NCI-H1436 treated with DMSO at 0.1 percent for 48 hours (cell line): ENCODE data around the gene ZFAND4.
"Not testable (repeated sequence)": the region's sequence is repeated elsewhere in the genome, so short reads cannot be mapped to it uniquely, and the experiment has no call there.

Experiments
- DNase-seq: peaks from one replicate; lab custom pipeline; 2025; lab: John Stamatoyannopoulos, UW

The ZFAND4 gene

DNA sequence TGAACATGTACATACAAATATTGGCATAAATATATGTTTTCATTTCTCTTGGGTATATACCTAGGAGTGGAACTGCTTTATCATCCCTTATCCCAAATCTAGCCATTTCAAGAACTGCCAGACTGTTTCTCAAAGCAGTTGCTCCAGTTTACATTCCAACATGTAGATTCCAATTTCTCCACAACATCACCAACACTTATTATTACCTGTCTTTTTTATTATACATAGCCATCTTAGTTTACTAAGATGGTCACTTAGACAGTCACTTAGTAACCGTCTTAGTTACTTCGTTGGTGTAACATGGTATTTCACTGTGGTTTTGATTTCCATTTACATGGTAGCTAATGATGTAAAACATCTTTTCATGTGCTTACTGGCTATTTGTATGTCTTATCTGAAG is 82.7 kb downstream of the ZFAND4 start:
- no peak for DNase-seq

DNA sequence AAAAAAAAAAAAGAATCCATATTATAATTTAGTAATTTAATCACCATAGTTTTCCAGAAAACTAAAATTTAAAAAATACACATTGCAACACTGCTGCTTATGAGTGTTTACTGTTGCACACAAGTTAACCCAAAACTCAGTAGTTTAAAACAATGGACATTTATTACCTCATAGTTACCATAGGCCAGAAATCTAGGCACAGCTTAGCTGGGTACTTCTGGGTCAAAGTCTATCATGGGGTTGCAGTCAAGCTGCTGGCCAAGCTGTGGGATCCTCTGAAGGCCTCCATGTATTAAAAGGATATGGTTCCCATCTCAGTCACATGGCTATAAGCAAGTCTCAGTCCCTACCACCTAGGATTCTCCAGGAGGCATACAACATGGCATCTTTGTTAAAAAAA is 83.6 kb downstream of the ZFAND4 start:
- no peak for DNase-seq

DNA sequence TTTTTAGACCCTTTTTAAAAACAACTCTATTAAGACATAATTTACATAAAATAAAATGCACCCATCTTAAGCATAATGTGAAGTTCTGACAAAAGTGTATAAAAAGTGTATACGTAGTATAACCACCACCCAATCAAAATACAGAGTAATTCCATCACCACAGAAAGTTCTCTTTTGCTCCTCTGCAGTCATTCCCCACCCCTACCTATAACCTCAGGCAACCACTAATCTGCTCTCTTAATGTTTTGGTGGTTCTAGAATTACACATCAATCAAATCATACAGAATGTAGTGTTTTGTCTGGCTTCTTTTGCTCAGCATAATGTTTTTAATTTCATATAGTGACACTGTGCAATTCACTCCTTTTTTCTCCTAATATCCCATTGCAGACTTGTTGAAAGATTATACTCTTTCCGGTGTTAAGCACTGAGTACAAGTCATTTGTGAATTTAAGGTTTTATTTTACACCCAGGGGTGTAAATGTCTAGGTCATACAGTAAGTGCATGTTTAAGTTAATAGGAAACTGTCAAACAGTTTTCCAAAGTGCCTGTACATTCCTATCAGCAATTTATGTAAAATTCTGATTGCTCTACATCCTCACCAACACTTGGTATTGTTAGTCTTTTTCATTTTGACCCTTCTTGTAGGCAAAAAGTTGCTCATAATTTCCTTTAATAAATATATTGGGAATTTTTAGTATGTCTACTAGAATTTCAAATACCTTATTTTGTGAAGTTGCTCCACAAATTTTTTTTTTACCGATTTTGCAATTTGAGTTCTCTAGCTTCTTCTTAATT is 86.3 kb downstream of the ZFAND4 start:
- no peak for DNase-seq

DNA sequence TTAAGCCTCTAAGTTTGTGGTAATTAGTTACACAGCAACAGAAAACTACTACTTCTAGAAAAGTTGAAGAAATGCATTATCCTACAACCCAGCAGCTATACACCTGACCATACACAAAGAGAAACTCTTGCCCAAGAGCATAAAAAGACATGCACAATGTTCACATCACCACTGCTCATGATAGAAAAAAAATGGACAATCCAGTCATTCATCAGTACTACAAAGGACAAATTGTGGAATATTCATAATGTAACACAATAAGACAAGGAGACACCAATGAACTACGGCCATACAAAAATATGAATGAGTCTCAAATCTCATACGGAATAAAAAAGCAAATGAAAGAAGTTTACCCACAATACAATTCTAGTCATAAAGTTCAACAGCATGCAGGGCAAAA is 87.4 kb downstream of the ZFAND4 start:
- DNase-seq = no peak

DNA sequence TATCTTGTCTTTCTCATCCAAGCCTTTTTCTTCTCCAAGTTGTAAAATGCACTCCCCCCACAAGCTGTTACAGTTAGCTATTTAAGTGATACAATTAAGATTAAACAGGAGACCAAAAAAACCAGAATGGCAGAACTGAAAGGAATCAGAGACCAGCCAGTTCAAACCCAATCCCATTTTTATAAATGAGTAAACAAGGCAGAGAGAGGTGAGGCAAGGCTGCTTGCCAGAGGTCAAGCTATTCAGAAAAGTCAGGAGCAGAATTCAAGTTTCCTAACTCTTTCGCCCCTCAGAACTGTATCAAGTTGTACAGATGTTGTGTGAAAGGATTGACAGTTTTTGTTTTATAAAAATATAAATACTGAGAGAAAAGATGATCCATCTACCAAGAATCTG is 90.2 kb downstream of the ZFAND4 start:
- DNase-seq = no peak

DNA sequence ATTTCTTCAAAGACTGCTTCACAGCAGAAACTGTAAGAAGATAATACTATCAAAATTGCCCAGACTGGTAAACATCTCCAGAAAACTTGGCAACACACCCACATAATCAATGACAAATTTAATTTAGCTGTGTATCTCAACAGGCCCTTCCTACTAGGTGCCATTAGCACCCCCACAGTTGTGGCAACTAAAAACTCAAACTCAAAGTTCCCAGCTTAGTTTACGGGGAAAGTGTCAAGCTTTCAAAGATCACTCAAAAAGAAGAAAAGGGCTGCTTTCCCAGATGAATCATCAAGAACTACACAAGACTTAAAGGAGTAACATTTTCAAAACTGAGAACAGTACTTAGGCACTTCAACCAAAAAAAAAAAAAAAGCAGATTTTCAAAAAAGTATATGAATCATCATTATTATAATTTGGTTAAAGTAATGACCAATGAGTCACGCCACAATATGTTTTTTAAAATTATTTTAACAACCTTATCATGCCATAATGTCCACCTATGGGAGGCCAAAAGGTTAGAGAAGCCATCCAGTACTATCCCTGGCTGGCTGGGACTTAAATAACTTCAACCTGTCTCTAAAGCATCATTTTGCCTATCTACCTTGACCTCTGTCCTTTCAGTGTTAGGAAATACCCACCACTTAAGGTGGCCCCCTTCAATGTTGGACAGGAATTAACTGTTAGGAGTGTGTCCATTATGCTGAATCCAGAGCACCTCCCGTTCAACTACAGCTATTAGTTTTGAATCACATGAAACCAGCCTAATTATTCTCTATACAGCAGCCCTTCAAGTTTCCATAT is 90.8 kb downstream of the ZFAND4 start:
- DNase-seq = no peak

DNA sequence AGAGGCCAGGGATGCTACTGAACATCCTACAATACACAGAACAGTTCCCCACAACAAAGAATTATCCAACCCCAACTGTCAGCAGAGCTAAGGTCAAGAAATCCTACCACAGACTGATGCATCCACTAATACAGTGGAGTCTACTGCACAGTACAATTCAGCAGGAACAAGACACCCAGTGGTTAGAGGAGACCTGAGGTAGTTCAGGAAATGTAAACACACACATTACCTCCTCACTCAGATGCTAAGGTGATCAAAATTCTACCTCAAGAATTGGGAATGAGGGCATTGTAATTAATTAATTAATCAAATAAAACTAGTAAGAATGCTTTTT is 91.4 kb downstream of the ZFAND4 start:
- no peak for DNase-seq

DNA sequence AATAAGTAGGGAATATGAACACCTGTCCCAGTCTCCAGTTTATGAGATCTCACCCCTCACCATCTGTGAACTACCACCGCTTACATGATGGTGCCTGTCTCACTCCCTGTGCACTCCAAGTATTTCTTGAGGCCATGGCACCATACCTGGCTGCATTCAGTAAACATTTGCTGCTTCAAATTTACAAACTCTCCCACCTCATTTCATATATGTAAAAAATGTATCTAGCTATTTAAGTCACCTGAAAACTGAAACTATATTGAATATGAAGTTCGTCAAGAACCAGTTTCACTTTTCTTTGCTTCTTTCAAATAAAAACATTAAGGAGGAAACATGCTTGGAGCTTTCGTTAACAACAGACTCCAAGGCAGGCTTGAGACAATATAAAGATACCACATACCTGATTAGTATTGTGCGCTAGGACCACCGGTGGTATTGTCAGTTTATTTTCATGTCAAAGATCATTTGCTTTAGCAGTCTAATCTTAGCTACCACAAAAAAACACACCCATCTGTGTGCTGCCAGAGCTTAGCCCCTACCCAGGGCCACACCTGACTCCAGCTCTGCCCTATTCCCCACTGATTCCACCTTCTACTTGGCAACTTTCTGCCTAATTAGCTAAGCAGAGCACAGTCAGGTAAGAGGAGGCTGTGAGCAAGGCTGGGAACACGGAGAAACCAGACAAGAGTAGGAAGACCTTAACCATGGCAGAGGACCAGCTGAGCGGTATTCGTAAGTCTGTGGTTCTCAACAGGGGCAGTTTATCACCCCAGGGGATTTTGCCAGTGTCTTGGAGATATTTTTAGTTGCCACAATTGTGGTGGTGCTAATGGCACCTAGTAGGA is 92.0 kb downstream of the ZFAND4 start:
- no peak for DNase-seq

DNA sequence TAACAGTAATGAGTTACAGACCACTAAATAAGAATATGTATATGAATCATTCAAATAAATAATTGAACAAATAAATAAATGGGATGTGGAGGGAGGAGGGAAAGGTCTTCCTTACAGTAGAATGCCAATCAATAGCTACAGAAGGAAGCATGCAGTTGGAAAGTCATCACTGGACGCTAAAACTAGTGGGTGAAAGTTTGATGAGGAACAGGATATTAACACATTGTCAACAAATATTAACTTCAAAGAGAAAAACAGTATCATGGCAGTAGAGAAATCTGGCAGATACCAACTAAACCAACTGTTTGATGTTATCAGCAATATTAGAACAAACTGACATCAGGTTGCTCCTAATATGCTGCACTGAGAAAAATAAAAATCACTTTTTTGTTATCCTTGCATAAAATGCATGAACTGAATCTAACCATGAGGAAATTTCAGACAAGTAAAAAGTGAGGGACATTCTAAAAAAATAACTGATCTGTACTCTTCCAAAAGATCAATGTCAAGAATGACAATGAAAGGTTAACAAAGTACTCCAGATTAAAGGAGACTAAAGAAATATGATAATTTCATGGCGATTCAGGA is 94.1 kb downstream of the ZFAND4 start:
- DNase-seq = no peak

DNA sequence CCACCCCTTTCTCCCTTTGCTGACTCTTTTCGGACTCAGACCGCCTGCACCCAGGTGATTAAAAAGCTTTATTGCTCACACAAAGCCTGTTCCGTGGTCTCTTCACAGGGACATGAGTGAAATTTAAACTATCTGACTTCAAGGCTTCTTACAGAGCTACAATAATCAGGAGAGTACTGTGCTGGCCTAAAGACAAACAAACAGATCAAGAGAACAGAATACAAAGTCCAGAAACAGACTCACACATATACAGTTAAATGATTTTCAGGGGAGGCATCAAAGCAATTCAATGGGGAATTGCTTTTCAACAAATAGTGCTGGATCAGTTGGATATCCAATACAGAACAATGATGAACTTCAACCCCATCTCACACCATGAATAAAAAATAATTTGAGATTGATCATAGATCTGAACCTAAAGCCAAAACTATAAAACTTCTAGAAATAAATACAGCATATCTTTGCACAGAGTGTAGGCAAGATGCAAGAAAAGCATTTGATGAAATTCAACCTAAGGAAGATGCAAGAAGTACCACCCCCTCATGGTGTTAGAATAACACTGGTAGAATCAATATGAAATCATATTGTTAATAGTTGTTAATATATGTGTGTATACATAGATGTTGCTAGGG is 96.5 kb downstream of the ZFAND4 start:
- DNase-seq = no peak

DNA sequence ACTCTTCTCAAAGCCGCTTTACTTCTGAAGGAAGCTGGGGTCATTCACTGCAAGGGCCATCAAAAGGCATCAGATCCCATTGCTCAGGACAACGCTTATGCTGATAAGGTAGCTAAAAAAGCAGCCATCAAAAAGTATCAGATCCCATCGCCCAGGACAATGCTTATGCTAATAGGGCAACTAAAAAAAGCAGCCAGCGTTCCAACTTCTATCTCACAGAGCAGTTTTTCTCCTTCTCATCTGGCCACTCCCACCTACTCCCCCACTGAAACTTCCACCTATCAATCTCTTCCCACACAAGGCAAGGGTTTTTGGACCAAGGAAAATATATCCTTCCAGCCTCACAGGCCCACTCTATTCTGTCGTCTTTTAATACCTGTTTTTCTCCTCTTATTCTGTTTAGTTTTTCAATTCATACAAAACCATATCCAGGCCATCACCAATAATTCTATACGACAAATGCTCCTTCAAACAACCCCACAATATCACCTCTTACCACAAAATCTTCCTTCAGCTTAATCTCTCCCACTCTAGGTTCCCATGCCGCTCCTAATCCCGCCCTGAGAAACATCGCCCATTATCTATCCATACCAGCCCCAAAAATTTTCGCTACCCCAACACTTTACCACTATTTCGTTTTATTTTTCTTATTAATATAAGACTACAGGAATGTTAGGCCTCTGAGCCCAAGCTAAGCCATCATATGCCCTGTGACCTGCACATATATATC is 97.4 kb downstream of the ZFAND4 start:
- not testable (repeated sequence) for DNase-seq

DNA sequence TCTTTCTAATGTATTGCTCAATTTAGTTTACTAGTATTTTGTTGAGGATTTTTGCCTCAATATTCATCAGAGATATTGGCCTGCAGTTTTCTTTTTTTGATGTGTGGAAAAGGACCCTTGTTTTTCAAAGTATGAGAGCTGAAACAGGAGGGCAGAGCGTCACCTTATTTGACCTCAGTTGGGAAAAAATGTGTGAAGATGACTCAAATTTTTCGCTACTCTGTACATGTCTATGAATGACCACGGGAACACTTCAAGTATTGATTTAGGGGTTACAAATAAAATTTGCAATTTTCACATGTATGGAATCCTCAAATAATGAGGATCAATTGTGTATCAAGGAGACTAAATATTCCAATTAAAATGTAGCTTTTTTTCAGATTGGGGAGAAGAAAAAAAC is 103.1 kb downstream of the ZFAND4 start:
- no peak for DNase-seq

DNA sequence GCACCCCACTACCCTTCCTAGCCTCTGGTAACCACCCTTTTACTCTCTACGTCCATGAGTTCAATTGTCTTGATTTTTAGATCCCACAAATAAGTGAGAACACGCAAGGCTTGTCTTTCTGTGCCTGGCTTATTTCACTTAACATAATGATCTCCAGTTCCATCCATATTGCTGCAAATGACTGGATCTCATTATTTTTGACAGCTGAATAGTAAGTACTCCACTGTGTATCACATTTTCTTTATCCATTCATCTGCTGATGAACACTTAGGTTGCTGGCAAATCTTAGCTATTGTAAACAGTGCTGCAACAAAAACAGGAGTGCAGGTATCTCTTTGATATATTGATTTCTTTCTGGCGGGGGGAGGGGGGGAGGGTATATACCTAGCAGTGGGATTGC is 106.2 kb downstream of the ZFAND4 start:
- DNase-seq = no peak
